ENCODE results near the gene C12orf43.
"Not testable (repeated sequence)": the region's sequence is repeated elsewhere in the genome, so short reads cannot be mapped to it uniquely, and the experiment has no call there.

Gene C12orf43

GRCh38 chr12:121015825-121016766, at the start of gene C12orf43:
C12orf43 (minus strand) TSS chr12:121016487; CDS start chr12:121016474, 13 bp downstream.
- DNase-seq: peak; percentile 91

- no peak for DNase-seq
These were observed 49.1 kb upstream of the C12orf43 start for GRCh38 chr12:121065345-121065744.

DNA sequence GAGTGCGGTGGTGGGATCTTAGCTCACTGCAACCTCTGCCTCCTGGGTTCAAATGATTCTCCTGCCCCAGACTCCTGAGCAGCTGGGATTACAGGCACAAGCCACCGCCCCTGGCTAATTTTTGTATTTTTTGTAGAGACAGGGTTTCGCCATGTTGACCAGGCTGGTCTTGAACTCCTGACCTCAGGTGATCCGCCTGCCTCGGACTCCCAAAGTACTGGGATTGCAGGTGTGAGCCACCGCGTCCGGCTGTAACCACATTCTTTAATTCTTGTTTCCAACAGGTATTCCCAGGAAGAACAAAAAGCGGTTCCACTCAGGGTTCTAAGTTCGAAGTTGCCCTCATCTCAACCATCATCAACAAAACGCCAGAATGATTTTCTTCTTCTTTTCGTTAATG, 48.3 kb upstream of the C12orf43 start:
- DNase-seq: not testable (repeated sequence)

- no peak for DNase-seq
These were observed 47.8 kb upstream of the C12orf43 start for GRCh38 chr12:121064116-121064515.

GRCh38 chr12:121062391-121063045, 46.2 kb upstream of the C12orf43 start:
- no peak for DNase-seq

- no peak for DNase-seq
These were observed 45.5 kb upstream of the C12orf43 start for GRCh38 chr12:121061831-121062230.

DNA sequence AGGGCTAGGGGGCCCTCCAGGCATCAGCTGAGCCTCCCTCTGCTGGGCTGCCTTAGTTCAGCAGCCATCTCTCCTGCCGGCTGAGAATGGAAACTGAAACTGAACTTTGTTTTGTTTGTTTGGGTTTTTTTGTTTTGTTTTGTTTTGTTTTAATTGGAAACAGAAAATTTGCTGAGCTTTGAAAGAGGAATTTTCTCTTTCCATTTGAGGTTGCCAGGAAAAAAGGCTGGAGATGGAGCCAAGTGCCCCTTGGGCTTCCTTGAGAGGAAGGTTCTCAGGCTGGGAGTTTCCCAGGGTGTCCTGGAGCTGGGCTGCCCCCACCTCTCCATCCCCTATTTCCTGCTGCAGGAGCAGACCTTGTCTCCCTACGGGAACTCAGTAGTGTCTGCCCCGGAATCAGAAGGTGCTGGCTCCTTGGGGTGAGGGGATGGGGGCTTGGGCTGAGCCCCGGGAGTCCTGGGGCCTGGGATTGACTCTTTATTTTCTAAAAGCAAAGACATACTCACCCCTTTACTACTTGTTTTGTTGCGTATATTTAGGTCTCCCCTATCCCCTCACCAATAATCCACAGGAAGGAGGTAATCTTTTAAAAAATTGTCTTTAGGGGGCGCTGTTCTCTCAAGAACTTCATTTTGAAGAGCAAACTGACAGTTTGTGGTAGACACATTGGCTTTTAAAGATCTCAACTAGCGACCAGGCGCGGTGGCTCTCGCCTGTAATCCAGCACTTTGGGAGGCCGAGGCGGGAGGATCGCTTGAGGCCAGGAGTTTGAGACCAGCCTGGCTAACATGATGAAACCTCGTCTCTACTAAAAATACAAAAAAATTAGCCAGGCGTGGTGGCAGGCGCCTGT, 44.1 kb upstream of the C12orf43 start:
- DNase-seq: peak; percentile 38

- no peak for DNase-seq
These were observed 43.0 kb upstream of the C12orf43 start for GRCh38 chr12:121059031-121059898.

DNA sequence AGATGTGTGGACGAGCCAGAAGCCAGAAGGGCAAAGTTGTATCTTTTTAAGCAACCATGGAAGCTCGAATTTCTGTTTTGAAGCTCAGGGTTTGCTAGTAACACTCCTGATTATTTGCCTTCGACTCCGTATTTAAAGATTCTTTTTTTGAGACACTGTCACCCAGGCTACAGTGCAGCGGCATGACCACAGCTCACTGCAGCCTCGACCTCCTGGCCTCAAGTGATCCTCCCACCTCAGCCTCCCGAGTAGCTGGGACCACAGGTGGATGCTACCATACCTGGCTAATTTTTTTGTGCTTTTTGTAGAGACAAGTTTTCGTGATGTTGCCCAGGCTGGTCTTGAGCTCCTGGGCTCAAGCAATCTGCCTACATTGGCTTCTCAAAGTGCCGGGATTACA, 41.5 kb upstream of the C12orf43 start:
- DNase-seq: no peak

GRCh38 chr12:121053706-121054105, 37.4 kb upstream of the C12orf43 start:
- DNase-seq: no peak

DNA sequence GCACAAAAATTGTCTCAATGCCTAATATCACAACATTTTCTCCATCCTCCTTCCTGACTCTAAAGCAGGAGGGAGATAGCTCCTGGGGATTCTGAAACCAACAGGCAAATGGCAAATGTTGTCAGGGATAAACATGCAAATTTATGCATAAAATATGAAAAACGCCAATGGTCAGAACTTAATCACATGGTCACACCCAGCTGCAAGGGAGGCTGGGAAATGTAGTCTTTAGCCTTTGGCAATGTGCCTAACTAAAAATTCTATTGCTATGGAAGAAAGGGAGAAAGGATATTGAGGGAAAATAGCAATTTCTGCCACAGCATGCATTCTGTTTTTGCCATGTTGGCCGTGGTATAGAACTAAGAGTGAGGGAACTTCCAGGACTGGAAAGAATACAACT, 34.4 kb upstream of the C12orf43 start:
- no peak for DNase-seq

DNA sequence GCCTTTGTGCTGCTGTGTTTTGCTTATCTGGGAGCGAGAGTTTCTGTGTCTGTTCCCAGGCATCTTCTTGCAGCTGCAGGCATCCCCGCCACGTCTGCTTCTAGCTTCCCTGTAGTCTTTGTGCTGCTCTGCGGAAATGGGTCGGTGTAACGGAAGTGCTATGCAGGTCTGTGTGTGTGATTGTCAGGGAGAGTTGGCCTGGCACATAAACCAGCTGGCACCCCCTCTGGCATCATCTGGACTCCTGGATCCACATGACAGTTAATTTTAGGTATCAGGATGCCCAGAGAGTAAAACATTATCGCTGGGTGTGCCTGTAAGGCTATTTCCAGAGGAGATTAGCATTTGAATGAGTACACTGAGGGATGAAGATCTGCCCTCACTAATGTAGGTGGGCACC, 32.2 kb upstream of the C12orf43 start:
- DNase-seq: no peak

- DNase-seq: not testable (repeated sequence)
These were observed 31.1 kb upstream of the C12orf43 start for GRCh38 chr12:121047400-121047799.

DNA sequence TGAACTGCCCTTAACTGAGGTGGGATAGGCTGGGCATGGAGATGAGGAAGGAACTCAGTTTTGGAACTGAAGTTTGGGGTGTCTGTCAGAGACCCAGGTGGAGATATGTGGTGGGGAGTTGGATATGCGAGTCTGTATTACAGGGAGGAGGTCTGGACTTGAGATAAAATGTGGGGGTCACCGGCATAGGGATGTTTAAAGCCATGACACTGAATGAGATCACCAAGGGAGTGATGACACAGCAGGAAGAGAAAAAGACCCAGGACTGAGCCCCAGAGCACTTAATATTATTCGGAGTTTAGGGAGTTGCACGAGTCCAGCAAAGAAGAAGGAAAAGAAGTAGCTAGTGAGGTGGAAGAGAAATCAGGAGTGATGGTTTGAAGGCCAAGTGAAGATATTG, 26.8 kb upstream of the C12orf43 start:
- DNase-seq: no peak

DNA sequence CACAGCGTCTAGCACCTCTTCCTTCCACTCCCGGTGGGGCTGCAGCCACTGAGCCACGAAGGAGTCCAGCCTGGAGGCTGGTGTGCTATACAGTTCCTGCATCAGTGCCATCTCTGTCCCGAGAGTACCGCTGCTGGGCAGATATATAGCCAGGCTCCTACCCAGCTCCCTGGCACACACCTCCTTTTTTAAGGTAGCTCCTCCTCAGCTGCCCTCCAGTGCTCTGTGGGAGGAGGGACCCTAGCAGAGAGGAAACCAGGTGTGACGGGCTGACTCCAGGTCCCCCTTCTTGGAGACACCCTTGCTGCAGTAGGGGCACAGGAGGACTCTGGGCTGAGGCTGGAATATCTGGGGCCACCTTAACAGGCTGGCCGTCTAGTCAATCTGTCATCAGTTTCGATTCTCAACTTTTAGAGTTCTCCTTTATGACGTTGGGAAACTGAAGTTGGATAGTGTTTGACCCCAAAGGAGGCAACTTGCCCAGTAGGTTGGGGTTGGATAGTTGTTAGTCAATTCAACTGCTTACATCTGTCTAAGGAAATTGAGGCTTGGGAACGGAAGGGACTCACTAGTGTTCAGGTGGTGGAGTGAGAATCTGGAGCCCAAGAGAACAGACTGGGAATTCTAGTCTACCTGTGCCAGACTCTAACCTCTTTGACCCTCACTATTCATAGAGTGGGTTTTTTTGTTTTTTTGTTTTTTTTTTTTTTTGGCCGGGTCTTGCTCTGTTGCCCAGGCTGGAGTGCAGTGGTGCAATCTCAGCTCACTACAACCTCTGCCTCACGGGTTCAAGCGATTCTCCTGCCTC, 22.8 kb upstream of the C12orf43 start, which contains the start of gene OASL:
Gene OASL (minus strand): TSS at position 386 of the 808 bp plus-strand sequence. CDS start 275 bp downstream, at position 111.
- no peak for DNase-seq

GRCh38 chr12:121036810-121037326, 20.6 kb upstream of the C12orf43 start:
- DNase-seq: no peak

GRCh38 chr12:121034616-121035305, 18.5 kb upstream of the C12orf43 start:
- DNase-seq: no peak

GRCh38 chr12:121033625-121034349, 17.5 kb upstream of the C12orf43 start:
- no peak for DNase-seq

DNA sequence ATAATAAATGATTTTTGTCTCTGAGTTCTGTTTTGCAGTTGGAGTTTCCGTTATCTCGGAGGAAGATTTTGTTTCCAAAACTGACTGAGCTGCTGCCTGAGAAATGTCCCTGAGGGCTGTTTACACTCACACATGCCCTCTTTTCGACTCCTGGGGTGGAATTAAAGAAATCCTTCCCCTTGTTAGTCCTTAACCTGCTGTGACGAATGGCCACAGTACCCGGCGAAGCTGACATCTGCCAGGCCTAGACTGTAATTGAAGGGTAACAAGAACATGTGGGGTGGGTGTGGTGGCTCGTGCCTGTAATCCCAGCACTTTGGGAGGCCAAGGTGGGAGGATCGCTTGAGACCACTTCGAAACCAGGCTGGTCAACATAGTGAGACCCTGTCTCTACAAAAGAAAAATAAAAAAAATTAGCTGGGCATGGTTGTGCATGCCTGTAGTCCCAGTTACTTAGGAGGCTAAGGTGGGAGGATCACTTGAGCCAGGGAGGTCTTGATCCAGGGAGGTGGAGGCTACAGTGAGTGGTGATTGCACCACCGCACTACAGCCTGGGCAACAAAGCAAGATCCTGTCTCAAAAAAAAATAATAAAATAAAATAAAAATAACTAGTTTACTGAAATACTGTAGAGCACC, 14.4 kb upstream of the C12orf43 start:
- no peak for DNase-seq

Measured in NCI-H1436 (cell line).